Hematopoietic multipotent progenitor cell (in vitro differentiated cells): ENCODE results near the gene MTSS2. TPM values are rescaled to one million over a fixed set of nuclear protein-coding genes. Genes with fewer than 3 reads are reported as not detected.
A peak's percentile ranks its signal among the peaks of the same experiment; 100 is the strongest.
"Not testable (repeated sequence)": the region's sequence is repeated elsewhere in the genome, so short reads cannot be mapped to it uniquely, and the experiment has no call there.

ENCODE experiments used
- DNase-seq, 3 donors: peaks; one replicate each; pipeline ENCODE4 v3.0.0-alpha.2; 2011 to 2015; ENCODE audit warnings: low read depth in 2 of 3, low spot score in 2 of 3
- total RNA-seq: library from RNA; depleted of rRNA; stranded (reverse); fragments of >200 nt; gene quantifications from one replicate; pipeline ENCODE4 v1.2.3, GENCODE V29; 2012

The MTSS2 gene
- total RNA-seq, 1 donor, result 14.8 TPM

DNA sequence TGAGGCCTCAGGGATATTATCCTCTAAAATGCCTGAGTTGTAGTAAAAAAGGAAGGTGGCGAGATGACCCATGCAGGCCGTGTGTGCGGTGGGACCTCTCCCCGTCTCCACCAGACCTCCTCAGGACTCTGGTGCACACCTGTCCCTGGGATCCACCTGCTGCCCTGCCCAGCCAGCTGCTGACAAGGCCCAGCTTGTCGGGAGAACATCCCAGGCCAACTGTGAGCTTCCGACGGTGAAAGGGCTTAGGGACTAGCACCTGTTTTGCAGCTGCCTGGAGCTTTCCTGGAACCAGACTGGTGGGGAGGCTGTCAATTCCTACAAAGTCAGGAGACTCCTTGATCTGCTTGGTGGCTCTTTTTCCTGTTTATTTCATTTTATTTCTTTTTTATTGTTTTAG is 27.9 kb downstream of the MTSS2 start:
- DNase-seq, result no peak

DNA sequence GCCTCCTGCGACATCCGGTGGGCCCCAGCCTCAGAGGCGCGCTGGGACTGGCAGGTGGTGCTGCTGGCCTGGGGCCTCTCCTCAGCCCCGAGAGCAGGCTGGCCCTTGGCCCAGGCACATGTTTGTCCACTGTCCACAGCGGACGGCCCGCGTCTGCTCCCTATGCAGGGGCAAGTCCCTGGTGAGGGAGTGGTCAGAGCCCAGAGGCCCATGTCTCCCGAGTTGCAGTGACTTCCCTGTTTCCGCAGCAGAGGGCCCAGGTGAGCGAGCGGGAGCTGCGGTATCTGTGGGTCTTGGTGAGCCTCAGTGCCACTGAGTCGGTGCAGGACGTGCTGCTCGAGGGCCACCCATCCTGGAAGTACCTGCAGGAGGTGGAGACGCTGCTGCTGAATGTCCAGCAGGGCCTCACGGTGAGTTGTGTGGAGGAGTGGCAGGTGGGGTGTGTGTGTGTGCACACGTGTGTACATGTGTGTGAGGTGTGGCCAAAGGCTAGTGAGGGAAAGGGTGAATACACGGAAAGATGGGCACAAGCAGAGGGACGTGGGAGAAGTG is 29.1 kb downstream of the MTSS2 start:
- DNase-seq, result no peak

GRCh38 chr16:70656065-70656711 is 29.7 kb downstream of the MTSS2 start:
- DNase-seq, result no peak

GRCh38 chr16:70653809-70654771 is 31.8 kb downstream of the MTSS2 start:
- DNase-seq, result peak; percentile 61 to 92 (median 71)

GRCh38 chr16:70653406-70653805 is 32.4 kb downstream of the MTSS2 start:
- no peak for DNase-seq

GRCh38 chr16:70652322-70652721 is 33.5 kb downstream of the MTSS2 start:
- no peak for DNase-seq

- DNase-seq, result no peak
These were observed 34.3 kb downstream of the MTSS2 start for GRCh38 chr16:70651524-70651923.

GRCh38 chr16:70650216-70650615 is 35.6 kb downstream of the MTSS2 start:
- no peak for DNase-seq

DNA sequence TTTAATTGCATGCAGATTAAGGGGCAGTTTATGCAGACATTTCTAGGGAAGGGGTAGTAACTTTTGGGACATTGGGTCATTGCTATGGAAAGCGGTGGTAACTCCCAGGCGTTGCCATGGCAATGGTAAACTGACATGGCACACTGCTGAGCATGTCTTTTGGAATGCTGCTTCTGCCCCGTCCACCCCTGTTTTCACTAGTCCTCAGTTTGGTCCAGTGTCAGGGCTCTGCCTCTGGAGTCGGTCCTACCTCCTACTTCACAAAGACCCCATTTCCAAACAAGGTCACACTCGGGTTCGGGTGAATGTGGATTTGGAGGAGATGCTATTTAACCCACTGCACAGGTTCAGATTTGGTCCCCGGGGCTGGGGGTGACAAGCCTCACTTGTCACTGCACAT is 36.6 kb downstream of the MTSS2 start:
- DNase-seq, result no peak

GRCh38 chr16:70648606-70649005 is 37.2 kb downstream of the MTSS2 start:
- no peak for DNase-seq

DNA sequence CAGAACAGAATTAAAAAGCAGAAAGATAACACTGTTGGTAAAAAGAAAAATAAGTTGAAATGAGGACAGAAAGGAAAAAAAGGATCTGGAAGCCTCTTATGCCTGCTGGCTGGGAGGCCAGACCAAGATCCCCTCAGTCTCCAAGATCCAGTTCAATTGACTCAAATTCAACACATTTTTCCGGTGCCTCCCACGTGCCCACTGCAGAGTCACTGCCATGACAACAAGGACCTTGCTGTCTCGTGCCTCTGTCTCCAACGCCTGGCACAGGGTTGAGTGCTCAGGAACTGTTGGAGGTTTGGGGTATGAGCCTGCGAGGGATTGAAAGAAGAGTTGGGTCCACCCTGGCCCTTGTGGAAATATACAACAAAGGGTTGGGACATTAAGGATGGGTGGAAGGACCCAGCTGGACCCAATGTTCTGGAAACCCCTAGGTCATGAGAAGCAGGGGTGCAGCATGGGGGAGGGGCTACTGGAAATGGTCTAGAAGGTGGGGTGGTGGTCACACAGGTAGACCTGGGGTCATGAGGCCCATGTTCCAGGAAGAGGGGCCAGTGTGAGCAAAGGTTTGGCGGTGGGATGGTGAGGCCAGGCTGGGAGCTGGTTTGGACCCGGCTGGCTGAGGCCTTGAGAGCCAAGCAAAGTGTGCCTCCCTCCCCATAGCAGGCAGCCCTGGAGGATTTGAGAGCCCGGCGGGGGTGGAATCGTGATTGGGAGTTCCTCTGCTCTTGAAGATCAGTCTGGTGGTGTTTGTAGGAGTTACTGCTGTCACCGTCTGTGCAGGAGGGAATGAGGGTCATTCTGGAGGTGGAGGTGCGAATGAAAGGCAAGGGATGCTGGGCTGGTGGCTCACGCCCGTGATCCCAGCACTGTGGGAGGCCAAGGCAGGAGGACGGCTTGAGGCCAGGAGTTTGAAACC is 38.2 kb downstream of the MTSS2 start:
- DNase-seq, result no peak

GRCh38 chr16:70646260-70647241 is 39.3 kb downstream of the MTSS2 start, which contains the start of gene IL34:
Gene IL34, plus strand, starts transcription at chr16:70646559. Its CDS starts 389 bp downstream, at chr16:70646948.
- no peak for DNase-seq

DNA sequence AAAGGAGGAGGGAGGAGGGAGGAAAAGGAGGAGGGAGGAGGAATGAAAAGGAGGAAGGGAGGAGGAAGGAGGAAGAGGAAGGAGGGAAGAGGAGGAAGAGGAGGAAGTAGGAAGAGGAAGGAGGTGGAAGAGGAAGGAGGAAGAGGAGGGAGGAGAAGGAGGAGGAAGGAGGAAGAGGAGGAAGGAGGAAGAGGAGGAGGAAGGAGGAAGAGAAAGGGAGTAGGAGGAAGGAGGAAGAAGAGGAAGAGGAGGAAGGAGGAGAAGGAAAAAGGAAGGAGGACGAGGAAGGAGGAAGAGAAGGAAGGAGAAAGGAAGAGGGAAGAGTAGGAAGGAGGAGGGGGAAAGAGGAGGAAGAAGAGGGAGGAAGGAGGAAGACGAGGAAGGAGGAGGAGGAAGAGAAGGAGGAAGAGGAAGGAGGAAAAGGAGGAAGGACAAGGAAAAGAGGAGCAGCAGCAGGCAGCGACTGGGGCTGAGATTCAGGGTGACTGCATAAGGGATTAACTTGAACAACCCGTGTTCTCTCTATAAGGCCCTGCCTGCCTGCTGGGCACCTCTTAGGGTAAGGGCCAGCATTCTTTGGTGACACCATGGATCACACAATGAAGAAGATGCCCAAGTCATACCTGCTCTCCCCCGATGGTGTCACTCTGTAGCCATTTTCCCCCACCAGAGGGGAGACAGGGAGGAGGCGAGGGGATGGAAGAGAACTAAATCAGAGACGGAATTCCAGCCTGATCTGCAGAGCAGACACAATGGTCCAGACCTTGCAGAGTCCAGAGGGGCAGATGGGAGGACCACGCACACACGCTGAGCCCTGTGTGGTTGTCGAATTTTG is 40.9 kb downstream of the MTSS2 start:
- DNase-seq, result no peak

DNA sequence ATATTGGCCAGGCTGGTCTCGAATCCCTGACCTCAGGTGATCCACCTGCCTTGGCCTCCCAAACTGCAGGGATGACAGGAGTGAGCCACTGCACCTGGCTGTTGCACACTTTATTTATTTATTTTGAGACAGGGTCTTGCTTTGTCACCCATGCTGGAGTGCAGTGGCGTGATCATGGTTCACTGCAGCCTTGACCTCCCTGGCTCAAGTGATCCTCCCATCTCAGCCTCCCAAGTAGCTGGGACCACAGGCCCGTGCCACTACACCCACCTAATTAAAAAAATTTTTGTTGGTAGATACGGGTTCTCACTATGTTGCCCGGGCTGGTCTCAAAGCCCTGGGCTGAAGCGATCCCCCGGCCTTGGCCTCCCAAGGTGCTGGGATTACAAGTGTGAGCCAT is 42.6 kb downstream of the MTSS2 start:
- DNase-seq, result not testable (repeated sequence)

GRCh38 chr16:70642633-70643032 is 43.2 kb downstream of the MTSS2 start:
- no peak for DNase-seq

DNA sequence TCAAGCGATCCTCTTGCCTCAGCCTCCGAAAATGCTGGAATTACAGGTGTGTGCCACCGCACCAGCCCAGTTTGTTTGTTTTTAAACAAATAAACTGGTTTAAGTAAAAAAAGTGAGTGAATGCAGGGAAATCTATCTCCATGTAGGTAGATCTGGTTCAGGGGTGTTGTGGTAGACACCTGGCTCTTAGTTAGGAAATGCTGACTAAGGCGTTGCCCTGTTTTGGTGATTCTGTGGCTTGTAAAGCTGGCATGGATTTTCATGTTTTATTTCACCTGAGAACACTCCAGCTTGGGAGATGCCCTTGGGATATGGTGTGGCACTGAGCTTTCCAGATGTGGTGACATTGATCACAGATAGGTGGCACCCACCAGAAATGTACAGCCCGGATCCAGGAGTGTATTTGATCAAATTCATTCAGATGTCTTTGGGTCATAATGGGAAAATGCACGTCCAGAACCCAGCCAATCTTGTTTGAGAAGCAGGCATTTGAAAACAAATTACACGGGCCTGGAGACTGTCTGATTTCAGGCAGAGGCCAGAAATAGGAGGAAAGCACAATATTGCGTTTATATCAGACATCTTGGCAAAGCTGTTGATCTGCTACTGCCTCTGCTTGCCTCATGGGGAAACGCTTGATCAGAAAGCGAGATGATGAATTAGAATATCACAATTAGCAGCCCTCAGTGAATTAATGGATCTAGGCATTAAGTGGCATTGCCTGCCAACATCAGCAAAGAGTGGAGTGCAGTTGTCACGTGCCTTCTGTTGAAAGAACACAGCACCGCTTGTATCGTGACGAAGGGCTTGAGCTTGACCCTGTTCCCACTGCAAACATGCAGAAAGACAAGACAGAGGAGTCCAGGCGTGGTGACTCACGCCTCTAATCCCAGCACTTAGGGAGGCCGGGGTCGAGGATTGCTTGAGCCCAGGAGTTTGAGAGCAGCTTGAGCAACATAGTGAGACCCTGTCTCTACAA is 46.8 kb downstream of the MTSS2 start:
- no peak for DNase-seq
